Fibroblast of mammary gland (primary cell): Measurements from ENCODE around the gene IRAK2.

Experiments
- DNase-seq: peaks from one replicate; pipeline ENCODE4 v3.0.0-alpha.2; 2010; ENCODE audit warnings: low read depth
- H3K4me3 ChIP-seq: 2 replicates; pipeline ENCODE4 v1.5.1; 2011; ENCODE audit warnings: low read depth, mild to moderate bottlenecking, low read length, moderate library complexity; ENCODE audit not compliant: control insufficient read depth
- CTCF ChIP-seq: conservative IDR thresholded peaks from 2 replicates; pipeline ENCODE4 v1.5.1; 2011; ENCODE audit warnings: low read depth, low read length, inconsistent platforms; ENCODE audit not compliant: control insufficient read depth, insufficient read depth

Gene IRAK2

GRCh38 chr3:10291641-10292040, 126.9 kb downstream of the IRAK2 start:
- no peak overlapping the region for H3K4me3 ChIP-seq
- no peak for TF ChIP-seq CTCF
- DNase-seq = no peak

- no peak within 1 kb of the TSS for H3K4me3 ChIP-seq
- DNase-seq = no peak
- no peak for TF ChIP-seq CTCF
These were observed 128.0 kb downstream of the IRAK2 start, which contains the start of gene GHRL for GRCh38 chr3:10292505-10293419. Gene GHRL (minus strand): TSS chr3:10292947. CDS start chr3:10290180, 2,767 bp downstream.
